ENCODE results near the gene KCNK17. TPM values are rescaled to one million over a fixed set of nuclear protein-coding genes. Genes with fewer than 3 reads are reported as not detected.
A peak's percentile ranks its signal among the peaks of the same experiment; 100 is the strongest.

KCNK17 gene
- total and polyA plus RNA-seq, 9 of the 15 experiments (the other 6 are each of a cell fraction or from before 2014, with no cell fraction given) = not detected

GRCh38 chr6:39300739-39301138 lies 13.5 kb downstream of the KCNK17 start:
- Histone ChIP-seq H3K9me3 (replicated peaks; ENCODE audit: control insufficient read depth, insufficient read depth, low read depth, low read length) (no peaks in the 10 kb centered on the region), H3K79me2 (ENCODE audit: control insufficient read depth, insufficient read depth, low read length) (no peaks in the 10 kb centered on the region), H3K4me2 (ENCODE audit: insufficient read depth, low read length) (no peak overlapping the region), H3K36me3 (ENCODE audit: control insufficient read depth, insufficient read depth, low read length) (no peaks in the 10 kb centered on the region), H2AFZ (ENCODE audit: low read depth, low read length) (no peak overlapping the region), H3K4me3 (no peak overlapping the region), H3K27ac (ENCODE audit: extremely low read depth, low read depth, low read length) (no peak overlapping the region), H3K4me1 (replicated peaks in 1 of 2; ENCODE audit: control insufficient read depth in 2 of 2, insufficient read depth in 2 of 2, low read length in 2 of 2) (peaks cover 0 to 18% of the 10 kb centered on the region in 2 experiments; a peak in 3 of 5 replicates), H4K20me1 (replicated peaks; ENCODE audit: control insufficient read depth, insufficient read depth, low read length) (peaks cover 13% of the 10 kb centered on the region; the same call in 1 of the 2 replicates), H3K27me3 (ENCODE audit: control insufficient read depth in 2 of 2, insufficient read depth in 2 of 2, low read length in 2 of 2) (peaks cover 35 to 67% of the 10 kb centered on the region in 2 experiments), H3K9ac (ENCODE audit: insufficient read depth in 1 of 2, low read depth in 2 of 2, low read length in 2 of 2) (no peak overlapping the region), H3K9me1 (ENCODE audit: control insufficient read depth, insufficient read depth, low read length) (peaks cover 7% of the 10 kb centered on the region)
- FAIRE-seq = peak; percentile 19
- ATAC-seq = no peak
- no TSS peak for BruUV-seq (replicated peaks)
- CTCF ChIA-PET (ENCODE audit: low intra/inter-chr PET ratio) = interaction anchor here (4.0 kb wide), 1 partner anchor 134 kb away, joined by 84 read pairs; no protein-coding TSS in a partner anchor
- WGBS (ENCODE audit: insufficient coverage, low coverage, missing lambda C conversion rate) = under 1% methylated on average over 6 of the region's 6 CpGs
- POLR2A ChIA-PET = interaction anchor here (1.0 to 1.5 kb wide), 2 partner anchors 72 to 119 kb away, joined by 3 to 4 read pairs; partner anchors contain the start of gene KCNK5
- TF ChIP-seq CREB1 (IDR thresholded peaks at IDR 0.05) (no peak), CREB1 (CRISPR knock-in tag; IDR thresholded peaks at IDR 0.05) (no peak), ZNF263 (CRISPR knock-in tag; IDR thresholded peaks at IDR 0.05; ENCODE audit: borderline replicate concordance) (peak; percentile 82), UBTF (IDR thresholded peaks at IDR 0.05; ENCODE audit: borderline replicate concordance in 1 of 2, low read depth in 2 of 2, low read length in 2 of 2) (no peak)
- in situ Hi-C loops (cut with MboI) (loop anchor here (5.0 kb wide), 2 partner anchors 133 to 428 kb away; no protein-coding TSS in a partner anchor), intact Hi-C loops (cut with micrococcal nuclease) (loop anchor here (2.0 to 5.0 kb wide), 2 partner anchors 72 to 213 kb away; partner anchors contain the start of gene KCNK5)
- no peak for DNase-seq (ENCODE audit: extremely low read depth in 1 of 4, low spot score in 3 of 4)

Data from K562 (cell line).